Activated naive CD8-positive, alpha-beta T cell treated with anti-CD3 and anti-CD28 coated beads, Interleukin-2, amount 10 ng/mL, durations not matched to agents 7 days and 5 days (primary cell): ENCODE data around the gene SCAMP1. TPM values are rescaled to one million over a fixed set of nuclear protein-coding genes. Genes with fewer than 3 reads are reported as not detected.
"Not testable (repeated sequence)": the region's sequence is repeated elsewhere in the genome, so short reads cannot be mapped to it uniquely, and the experiment has no call there.

Experiments
- ATAC-seq: fragments of 150-1000 bp; cut with Tn5 transposase; one replicate; pipeline ENCODE4 v1.10.0; 2021; ENCODE audit warnings: low read depth, moderate library complexity
- POLR2A ChIA-PET: fragments of 350-600 bp; sonication (Branson Sonifier 250); formaldehyde crosslinking; loops from one replicate; lab custom pipeline; 2021; ENCODE audit warnings: antibody characterized with exemption; lab: Charles Lee
- DNase-seq: peaks from one replicate; pipeline ENCODE4 v3.0.0; 2021
- H3K27ac Mint-ChIP-seq: one replicate; pipeline ENCODE4 v1.8.0; 2022; ENCODE audit warnings: mild to moderate bottlenecking, mixed read lengths
- H3K27me3 Mint-ChIP-seq: one replicate; pipeline ENCODE4 v1.8.0; 2022; ENCODE audit warnings: mild to moderate bottlenecking, moderate library complexity, mixed read lengths
- H3K36me3 Mint-ChIP-seq: one replicate; pipeline ENCODE4 v1.8.0; 2021; ENCODE audit warnings: mild to moderate bottlenecking, mixed read lengths
- H3K4me1 Mint-ChIP-seq: one replicate; pipeline ENCODE4 v1.8.0; 2021; ENCODE audit warnings: mixed read lengths
- H3K4me3 Mint-ChIP-seq: one replicate; pipeline ENCODE4 v1.8.0; 2022; ENCODE audit warnings: mild to moderate bottlenecking, moderate library complexity, mixed read lengths
- H3K9me3 Mint-ChIP-seq: one replicate; pipeline ENCODE4 v1.8.0; 2021; ENCODE audit warnings: mixed read lengths
- total RNA-seq, 2 experiments: library from RNA; stranded (reverse); gene quantifications; one replicate each; pipeline ENCODE4 v1.2.3, GENCODE V29; 2021

Gene SCAMP1
- total RNA-seq, 2 experiments from 2014 or later = 22.2 to 23.5 TPM

GRCh38 chr5:78369680-78370079 is 9.3 kb downstream of the SCAMP1 start:
- H3K9me3 Mint-ChIP-seq = no peaks in the 10 kb centered on the region
- H3K27me3 Mint-ChIP-seq = no peaks in the 10 kb centered on the region
- POLR2A ChIA-PET = no interaction called here
- no peak overlapping the region for H3K27ac Mint-ChIP-seq
- no peak overlapping the region for H3K4me3 Mint-ChIP-seq
- peaks cover 2% of the 10 kb centered on the region for H3K36me3 Mint-ChIP-seq
- no peaks in the 10 kb centered on the region for H3K4me1 Mint-ChIP-seq
- DNase-seq (no peak), ATAC-seq (no peak)

GRCh38 chr5:78373231-78373630 is 12.8 kb downstream of the SCAMP1 start:
- H3K27ac Mint-ChIP-seq = no peak overlapping the region
- H3K4me3 Mint-ChIP-seq = no peak overlapping the region
- DNase-seq (no peak), ATAC-seq (no peak)
- no peaks in the 10 kb centered on the region for H3K4me1 Mint-ChIP-seq
- H3K36me3 Mint-ChIP-seq = peaks cover 2% of the 10 kb centered on the region
- POLR2A ChIA-PET = interaction anchor here (1.4 kb wide), 1 partner anchor 13 kb away, joined by 5 read pairs; the partner anchor contains the start of gene SCAMP1
- H3K27me3 Mint-ChIP-seq = no peaks in the 10 kb centered on the region
- H3K9me3 Mint-ChIP-seq = no peaks in the 10 kb centered on the region

GRCh38 chr5:78376315-78376714 is 15.9 kb downstream of the SCAMP1 start:
- no peaks in the 10 kb centered on the region for H3K27me3 Mint-ChIP-seq
- no peaks in the 10 kb centered on the region for H3K9me3 Mint-ChIP-seq
- H3K36me3 Mint-ChIP-seq = peaks cover 10% of the 10 kb centered on the region
- no peaks in the 10 kb centered on the region for H3K4me1 Mint-ChIP-seq
- H3K27ac Mint-ChIP-seq = no peak overlapping the region
- POLR2A ChIA-PET = no interaction called here
- no peak for ATAC-seq
- no peak overlapping the region for H3K4me3 Mint-ChIP-seq
- DNase-seq = no peak

- Mint-ChIP-seq H3K4me1 (no peaks in the 10 kb centered on the region), H3K36me3 (peaks cover 10% of the 10 kb centered on the region), H3K4me3 (no peak overlapping the region), H3K9me3 (no peaks in the 10 kb centered on the region), H3K27ac (no peak overlapping the region), H3K27me3 (no peaks in the 10 kb centered on the region)
- POLR2A ChIA-PET = no interaction called here
- DNase-seq (no peak), ATAC-seq (no peak)
Measured at GRCh38 chr5:78377056-78377717, 16.8 kb downstream of the SCAMP1 start.

GRCh38 chr5:78377718-78378105 is 17.3 kb downstream of the SCAMP1 start:
- ATAC-seq (no peak), DNase-seq (no peak)
- POLR2A ChIA-PET = no interaction called here
- H3K4me1 Mint-ChIP-seq = no peaks in the 10 kb centered on the region
- no peaks in the 10 kb centered on the region for H3K27me3 Mint-ChIP-seq
- peaks cover 10% of the 10 kb centered on the region for H3K36me3 Mint-ChIP-seq
- H3K4me3 Mint-ChIP-seq = no peak overlapping the region
- H3K9me3 Mint-ChIP-seq = no peaks in the 10 kb centered on the region
- no peak overlapping the region for H3K27ac Mint-ChIP-seq

- H3K27me3 Mint-ChIP-seq = no peaks in the 10 kb centered on the region
- ATAC-seq (no peak), DNase-seq (no peak)
- POLR2A ChIA-PET = no interaction called here
- H3K4me3 Mint-ChIP-seq = no peak overlapping the region
- H3K4me1 Mint-ChIP-seq = peaks cover 3% of the 10 kb centered on the region
- H3K9me3 Mint-ChIP-seq = peaks cover 21% of the 10 kb centered on the region
- H3K27ac Mint-ChIP-seq = no peak overlapping the region
- peaks cover 44% of the 10 kb centered on the region for H3K36me3 Mint-ChIP-seq
Measured at GRCh38 chr5:78387468-78388153, 27.2 kb downstream of the SCAMP1 start.

- ATAC-seq, H3K27ac Mint-ChIP-seq, POLR2A ChIA-PET, H3K4me1 Mint-ChIP-seq, H3K4me3 Mint-ChIP-seq, H3K27me3 Mint-ChIP-seq, DNase-seq: not testable (repeated sequence)
- Mint-ChIP-seq H3K36me3 (peaks cover 34% of the 10 kb centered on the region), H3K9me3 (peaks cover 13% of the 10 kb centered on the region)
Measured at GRCh38 chr5:78391357-78391756, 30.9 kb downstream of the SCAMP1 start.

- Mint-ChIP-seq H3K27me3 (no peaks in the 10 kb centered on the region), H3K9me3 (peaks cover 9% of the 10 kb centered on the region), H3K36me3 (peaks cover 22% of the 10 kb centered on the region), H3K4me1 (no peaks in the 10 kb centered on the region), H3K4me3 (no peak overlapping the region), H3K27ac (no peak overlapping the region)
- POLR2A ChIA-PET = no interaction called here
- DNase-seq (no peak), ATAC-seq (no peak)
Measured at GRCh38 chr5:78397831-78398230, 37.4 kb downstream of the SCAMP1 start.

- DNase-seq = no peak
- no peak overlapping the region for H3K4me3 Mint-ChIP-seq
- H3K27ac Mint-ChIP-seq = no peak overlapping the region
- POLR2A ChIA-PET = no interaction called here
- H3K27me3 Mint-ChIP-seq = no peaks in the 10 kb centered on the region
- peaks cover 21% of the 10 kb centered on the region for H3K36me3 Mint-ChIP-seq
- no peak for ATAC-seq
- no peaks in the 10 kb centered on the region for H3K4me1 Mint-ChIP-seq
- peaks cover 9% of the 10 kb centered on the region for H3K9me3 Mint-ChIP-seq
Measured at GRCh38 chr5:78399116-78399515, 38.7 kb downstream of the SCAMP1 start.

- POLR2A ChIA-PET = no interaction called here
- H3K27ac Mint-ChIP-seq = no peak overlapping the region
- no peak for DNase-seq
- no peak overlapping the region for H3K4me3 Mint-ChIP-seq
- no peaks in the 10 kb centered on the region for H3K27me3 Mint-ChIP-seq
- peaks cover 3% of the 10 kb centered on the region for H3K9me3 Mint-ChIP-seq
- ATAC-seq = no peak
- peaks cover 18% of the 10 kb centered on the region for H3K36me3 Mint-ChIP-seq
- peaks cover 13% of the 10 kb centered on the region for H3K4me1 Mint-ChIP-seq
Measured at GRCh38 chr5:78404682-78405293, 44.4 kb downstream of the SCAMP1 start.

- no peaks in the 10 kb centered on the region for H3K27me3 Mint-ChIP-seq
- H3K9me3 Mint-ChIP-seq = no peaks in the 10 kb centered on the region
- no peak for DNase-seq
- H3K4me1 Mint-ChIP-seq = peaks cover 13% of the 10 kb centered on the region
- H3K27ac Mint-ChIP-seq = no peak overlapping the region
- no peak overlapping the region for H3K4me3 Mint-ChIP-seq
- POLR2A ChIA-PET = no interaction called here
- peaks cover 19% of the 10 kb centered on the region for H3K36me3 Mint-ChIP-seq
- ATAC-seq = no peak
Measured at GRCh38 chr5:78405829-78406750, 45.7 kb downstream of the SCAMP1 start.

- ATAC-seq = no peak
- no peaks in the 10 kb centered on the region for H3K9me3 Mint-ChIP-seq
- H3K27me3 Mint-ChIP-seq = no peaks in the 10 kb centered on the region
- no peak overlapping the region for H3K4me3 Mint-ChIP-seq
- no peak overlapping the region for H3K27ac Mint-ChIP-seq
- peaks cover 17% of the 10 kb centered on the region for H3K36me3 Mint-ChIP-seq
- peaks cover 13% of the 10 kb centered on the region for H3K4me1 Mint-ChIP-seq
- no peak for DNase-seq
- POLR2A ChIA-PET = no interaction called here
Measured at GRCh38 chr5:78407458-78407857, 47.0 kb downstream of the SCAMP1 start.

GRCh38 chr5:78411586-78411985 is 51.2 kb downstream of the SCAMP1 start:
- ATAC-seq = no peak
- POLR2A ChIA-PET = no interaction called here
- H3K27ac Mint-ChIP-seq = no peak overlapping the region

More at GRCh38 chr5:78411586-78411985, 51.2 kb downstream of the SCAMP1 start:
- Mint-ChIP-seq H3K4me3 (no peak overlapping the region), H3K4me1 (peaks cover 3% of the 10 kb centered on the region), H3K27me3 (no peaks in the 10 kb centered on the region), H3K9me3 (no peaks in the 10 kb centered on the region), H3K36me3 (peaks cover 23% of the 10 kb centered on the region)
- DNase-seq = no peak
